HCT116 (cell line): ENCODE results near the gene SPACA4. TPM values are rescaled to one million over a fixed set of nuclear protein-coding genes. Genes with fewer than 3 reads are reported as not detected.

Experiments
- ATAC-seq: fragments of 200-7000 bp; cut with Tn5 transposase; 2 replicates; pipeline ENCODE4 v1.9.1; 2020; ENCODE audit warnings: mild to moderate bottlenecking, moderate library complexity
- BruUV-seq: library from RNA; stranded (reverse); fragments of 400-500 nt; replicated peaks from 2 replicates; lab custom pipeline; 2021; lab: Mats Ljungman, UMichigan
- CTCF ChIA-PET: fragments of 300-600 bp; sonication (Branson Sonifier 250); formaldehyde crosslinking; loops from one replicate; lab custom pipeline; 2021; ENCODE audit warnings: antibody characterized with exemption; lab: Charles Lee
- POLR2A ChIA-PET: fragments of 300-600, 350-600 bp; sonication (Branson Sonifier 250); formaldehyde crosslinking; loops from one replicate; lab custom pipeline; 2021; ENCODE audit warnings: antibody characterized with exemption; lab: Charles Lee
- RAD21 ChIA-PET, 2 experiments: fragments of 300-600 bp; sonication (Branson Sonifier 250); formaldehyde crosslinking; loops; one replicate each; lab custom pipeline; 2023; ENCODE audit warnings: low total read pairs in 2 of 2; ENCODE audit not compliant: uncharacterized antibody in 2 of 2, unreplicated experiment in 2 of 2, low non-redundant PET in 1 of 2; lab: Charles Lee
- DNase-seq: peaks from one replicate; pipeline ENCODE4 v3.0.0-alpha.2; 2010; ENCODE audit warnings: low read depth, low spot score
- H2AFZ ChIP-seq: fragments of 200-600 bp; shearing (Covaris generic), sonication (generic); 2 replicates; pipeline ENCODE4 v1.6.1; 2017; ENCODE audit warnings: low read depth, mixed run types, mixed read lengths, antibody characterized with exemption, low read length; ENCODE audit not compliant: poor library complexity, severe bottlenecking
- H3K27ac ChIP-seq: 2 replicates; pipeline ENCODE4 v1.5.1; 2012; ENCODE audit warnings: low read depth, low read length
- H3K27me3 ChIP-seq: fragments of 200-600 bp; sonication (generic); 2 replicates; pipeline ENCODE4 v1.6.1; 2016; ENCODE audit warnings: mixed run types, low read length, mixed read lengths; ENCODE audit not compliant: insufficient read depth
- H3K36me3 ChIP-seq, 2 experiments: fragments of 200-500 bp in 1 of 2; fragments of 200-600 bp in 1 of 2; sonication (Bioruptor generic) in 1 of 2; sonication (generic) in 1 of 2; 2 replicates each; pipeline versions ENCODE4 v1.5.1 to v1.6.1; 2014 to 2016; ENCODE audit warnings: low read length in 2 of 2, inconsistent platforms in 1 of 2, mixed read lengths in 1 of 2, mixed run types in 1 of 2; ENCODE audit not compliant: insufficient read depth in 2 of 2, control insufficient read depth in 1 of 2
- H3K4me1 ChIP-seq, 2 experiments: fragments of 200-600 bp in 1 of 2; sonication (generic) in 1 of 2; 2 replicates each; pipeline versions ENCODE4 v1.5.1 to v1.6.1; 2012 to 2017; ENCODE audit warnings: low read length in 2 of 2, inconsistent platforms in 1 of 2, mild to moderate bottlenecking in 1 of 2, mixed read lengths in 1 of 2, mixed run types in 1 of 2, moderate library complexity in 1 of 2; ENCODE audit not compliant: insufficient read depth in 2 of 2, control insufficient read depth in 1 of 2
- H3K4me2 ChIP-seq: fragments of 200-600 bp; sonication (generic); 2 replicates; pipeline ENCODE4 v1.6.1; 2017; ENCODE audit warnings: mixed run types, low read length, mixed read lengths
- H3K4me3 ChIP-seq, 2 experiments: fragments of 200-600 bp in 1 of 2; sonication (generic) in 1 of 2; replicated peaks in 1 of 2; 2 replicates each; pipeline ENCODE4 v1.5.1; 2011 to 2016; ENCODE audit warnings: low read length in 2 of 2, control low read depth in 1 of 2, low read depth in 1 of 2, mild to moderate bottlenecking in 1 of 2, mixed read lengths in 1 of 2, mixed run types in 1 of 2
- H3K79me2 ChIP-seq: fragments of 200-600 bp; sonication (generic); 2 replicates; pipeline ENCODE4 v1.6.1; 2017; ENCODE audit warnings: mild to moderate bottlenecking, mixed run types, low read length, moderate library complexity, mixed read lengths; ENCODE audit not compliant: insufficient read depth
- H3K9ac ChIP-seq: fragments of 200-600 bp; sonication (generic); 2 replicates; pipeline ENCODE4 v1.6.1; 2016; ENCODE audit warnings: low read length, mixed read lengths
- H3K9me2 ChIP-seq: fragments of 200-600 bp; sonication (generic), shearing (Covaris generic); 2 replicates; pipeline ENCODE4 v1.6.1; 2017; ENCODE audit warnings: mixed run types, mild to moderate bottlenecking, moderate library complexity; ENCODE audit not compliant: insufficient read depth
- H3K9me3 ChIP-seq, 2 experiments: fragments of 200-500 bp in 1 of 2; fragments of 200-600 bp in 1 of 2; sonication (Bioruptor generic) in 1 of 2; sonication (generic) in 1 of 2; 2 replicates each; pipeline ENCODE4 v1.6.1; 2014 to 2017; ENCODE audit warnings: low read length in 2 of 2, mixed read lengths in 2 of 2, inconsistent platforms in 1 of 2, low read depth in 1 of 2, mild to moderate bottlenecking in 1 of 2, mixed run types in 1 of 2, moderate library complexity in 1 of 2; ENCODE audit not compliant: control insufficient read depth in 1 of 2, insufficient read depth in 1 of 2
- H4K20me1 ChIP-seq: fragments of 200-600 bp; sonication (generic), shearing (Covaris generic); 2 replicates; pipeline ENCODE4 v1.6.1; 2017; ENCODE audit warnings: mixed run types, mild to moderate bottlenecking, moderate library complexity; ENCODE audit not compliant: insufficient read depth
- ATF3 ChIP-seq: IDR thresholded peaks from 2 replicates; pipeline ENCODE4 v1.6.1; 2012
- CBX3 ChIP-seq: IDR thresholded peaks from 2 replicates; pipeline ENCODE4 v1.6.1; 2012; ENCODE audit warnings: low read depth
- CEBPB ChIP-seq: IDR thresholded peaks from 2 replicates; pipeline ENCODE4 v1.6.1; 2012; ENCODE audit warnings: low read depth
- ELF1 ChIP-seq: IDR thresholded peaks from 2 replicates; pipeline ENCODE4 v1.6.1; 2012; ENCODE audit warnings: low read depth, borderline replicate concordance
- JUND ChIP-seq: IDR thresholded peaks from 2 replicates; pipeline ENCODE4 v1.6.1; 2012
- POLR2AphosphoS5 ChIP-seq: IDR thresholded peaks from 2 replicates; pipeline ENCODE4 v1.6.1; 2011; ENCODE audit warnings: mild to moderate bottlenecking, low read depth, low read length, moderate library complexity
- SP1 ChIP-seq: IDR thresholded peaks from 2 replicates; pipeline ENCODE4 v1.6.1; 2012; ENCODE audit warnings: low read depth
- SRF ChIP-seq: IDR thresholded peaks from 2 replicates; pipeline ENCODE4 v1.6.1; 2012; ENCODE audit warnings: low read depth
- YY1 ChIP-seq: IDR thresholded peaks from 2 replicates; pipeline ENCODE4 v1.6.1; 2011; ENCODE audit warnings: low read length, low read depth, moderate library complexity, mild to moderate bottlenecking; ENCODE audit not compliant: insufficient replicate concordance; ENCODE audit errors: extremely low read depth
- ZFX ChIP-seq: fragments of 450-650 bp; IDR thresholded peaks from 2 replicates; pipeline ENCODE4 v1.6.1; 2017
- ZNF274 ChIP-seq: fragments of 200-500 bp; sonication (Bioruptor generic); IDR thresholded peaks from 2 replicates; pipeline ENCODE4 v1.6.1; 2014; ENCODE audit warnings: mild to moderate bottlenecking, low read depth, low read length, inconsistent platforms
- intact Hi-C: fragments of 100-400 bp; cut with micrococcal nuclease; formaldehyde crosslinking; loops from 2 replicates; pipeline ENCODE4 v1.10.0; 2022
- total RNA-seq: library from RNA; stranded (reverse); gene quantifications from one replicate; pipeline ENCODE4 v1.2.1, GENCODE V29; 2021; ENCODE audit not compliant: unreplicated experiment
- TF ChIP-seq, protein P1 (sequence below): IDR thresholded peaks from 2 replicates; pipeline ENCODE4 v1.6.1; 2011; ENCODE audit warnings: mild to moderate bottlenecking, low read length, moderate library complexity; ENCODE audit not compliant: insufficient replicate concordance; ENCODE audit errors: extremely low read depth
- TF ChIP-seq, protein P2 (sequence below): IDR thresholded peaks from 2 replicates; pipeline ENCODE4 v1.6.1; 2012; ENCODE audit warnings: low read depth

SPACA4 gene
- total RNA-seq, 1 experiment from 2014 or later: not detected

DNA sequence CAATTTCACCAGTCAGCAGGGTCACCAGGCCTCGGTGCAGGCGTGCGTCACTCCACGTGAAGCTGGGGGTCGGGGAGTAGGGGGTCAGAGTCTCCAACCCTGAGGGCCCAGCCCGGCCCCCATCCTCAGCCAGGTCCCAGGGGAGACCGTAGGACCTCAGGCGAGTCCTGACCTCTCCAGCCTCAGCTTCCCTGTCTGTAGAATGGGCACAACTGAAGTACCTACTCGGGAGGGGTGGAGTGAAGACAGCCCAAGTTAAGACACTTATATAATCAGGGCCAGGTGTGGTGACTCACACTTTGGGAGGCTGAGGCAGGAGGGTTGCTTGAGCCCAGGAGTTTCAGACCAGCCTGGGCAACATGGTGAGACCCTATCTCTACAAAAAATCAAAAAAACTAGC is 2.7 kb upstream of the SPACA4 start:
- Histone ChIP-seq H3K27ac (no peak overlapping the region), H2AFZ (no peak overlapping the region), H3K27me3 (no peaks in the 10 kb centered on the region), H3K4me1 (peaks cover 0 to 5% of the 10 kb centered on the region in 2 experiments; a peak in 2 of 4 replicates), H3K4me3 (no peak overlapping the region)
- ATAC-seq (no peak), DNase-seq (no peak)
- intact Hi-C loops: no loop called here
- POLR2A ChIA-PET: no interaction called here
- RAD21 ChIA-PET: no interaction called here
- CTCF ChIA-PET: no interaction called here
- TF ChIP-seq SP1 (no peak), CBX3 (no peak), ATF3 (no peak), CEBPB (no peak), YY1 (no peak), SRF (no peak), JUND (no peak), POLR2AphosphoS5 (no peak), ZNF274 (no peak), ELF1 (no peak), ZFX (no peak)
- TF ChIP-seq, protein P1, sequence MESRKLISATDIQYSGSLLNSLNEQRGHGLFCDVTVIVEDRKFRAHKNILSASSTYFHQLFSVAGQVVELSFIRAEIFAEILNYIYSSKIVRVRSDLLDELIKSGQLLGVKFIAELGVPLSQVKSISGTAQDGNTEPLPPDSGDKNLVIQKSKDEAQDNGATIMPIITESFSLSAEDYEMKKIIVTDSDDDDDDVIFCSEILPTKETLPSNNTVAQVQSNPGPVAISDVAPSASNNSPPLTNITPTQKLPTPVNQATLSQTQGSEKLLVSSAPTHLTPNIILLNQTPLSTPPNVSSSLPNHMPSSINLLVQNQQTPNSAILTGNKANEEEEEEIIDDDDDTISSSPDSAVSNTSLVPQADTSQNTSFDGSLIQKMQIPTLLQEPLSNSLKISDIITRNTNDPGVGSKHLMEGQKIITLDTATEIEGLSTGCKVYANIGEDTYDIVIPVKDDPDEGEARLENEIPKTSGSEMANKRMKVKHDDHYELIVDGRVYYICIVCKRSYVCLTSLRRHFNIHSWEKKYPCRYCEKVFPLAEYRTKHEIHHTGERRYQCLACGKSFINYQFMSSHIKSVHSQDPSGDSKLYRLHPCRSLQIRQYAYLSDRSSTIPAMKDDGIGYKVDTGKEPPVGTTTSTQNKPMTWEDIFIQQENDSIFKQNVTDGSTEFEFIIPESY: no peak
- TF ChIP-seq, protein P2, sequence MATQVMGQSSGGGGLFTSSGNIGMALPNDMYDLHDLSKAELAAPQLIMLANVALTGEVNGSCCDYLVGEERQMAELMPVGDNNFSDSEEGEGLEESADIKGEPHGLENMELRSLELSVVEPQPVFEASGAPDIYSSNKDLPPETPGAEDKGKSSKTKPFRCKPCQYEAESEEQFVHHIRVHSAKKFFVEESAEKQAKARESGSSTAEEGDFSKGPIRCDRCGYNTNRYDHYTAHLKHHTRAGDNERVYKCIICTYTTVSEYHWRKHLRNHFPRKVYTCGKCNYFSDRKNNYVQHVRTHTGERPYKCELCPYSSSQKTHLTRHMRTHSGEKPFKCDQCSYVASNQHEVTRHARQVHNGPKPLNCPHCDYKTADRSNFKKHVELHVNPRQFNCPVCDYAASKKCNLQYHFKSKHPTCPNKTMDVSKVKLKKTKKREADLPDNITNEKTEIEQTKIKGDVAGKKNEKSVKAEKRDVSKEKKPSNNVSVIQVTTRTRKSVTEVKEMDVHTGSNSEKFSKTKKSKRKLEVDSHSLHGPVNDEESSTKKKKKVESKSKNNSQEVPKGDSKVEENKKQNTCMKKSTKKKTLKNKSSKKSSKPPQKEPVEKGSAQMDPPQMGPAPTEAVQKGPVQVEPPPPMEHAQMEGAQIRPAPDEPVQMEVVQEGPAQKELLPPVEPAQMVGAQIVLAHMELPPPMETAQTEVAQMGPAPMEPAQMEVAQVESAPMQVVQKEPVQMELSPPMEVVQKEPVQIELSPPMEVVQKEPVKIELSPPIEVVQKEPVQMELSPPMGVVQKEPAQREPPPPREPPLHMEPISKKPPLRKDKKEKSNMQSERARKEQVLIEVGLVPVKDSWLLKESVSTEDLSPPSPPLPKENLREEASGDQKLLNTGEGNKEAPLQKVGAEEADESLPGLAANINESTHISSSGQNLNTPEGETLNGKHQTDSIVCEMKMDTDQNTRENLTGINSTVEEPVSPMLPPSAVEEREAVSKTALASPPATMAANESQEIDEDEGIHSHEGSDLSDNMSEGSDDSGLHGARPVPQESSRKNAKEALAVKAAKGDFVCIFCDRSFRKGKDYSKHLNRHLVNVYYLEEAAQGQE: no peak
- TF ChIP-seq, all 23 proteins: peak for 0
- Histone ChIP-seq H3K9me3 (no peaks in the 10 kb centered on the region), H3K36me3 (no peaks in the 10 kb centered on the region), H3K4me2 (no peak overlapping the region), H3K9ac (no peak overlapping the region), H3K79me2 (no peaks in the 10 kb centered on the region), H3K9me2 (no peaks in the 10 kb centered on the region), H4K20me1 (no peaks in the 10 kb centered on the region)
- BruUV-seq: no TSS peak
